DND-41 (cell line): ENCODE measurements around the gene MAP3K7CL.

ENCODE experiments used
- ATAC-seq: fragments of 200-7000 bp; cut with Tn5 transposase; 3 replicates; pipeline ENCODE4 v1.9.1; 2021; ENCODE audit warnings: low read depth; ENCODE audit not compliant: insufficient read depth
- DNase-seq: peaks from one replicate; pipeline ENCODE4 v3.0.0-alpha.2; 2020
- H2AFZ ChIP-seq: 2 replicates; pipeline ENCODE4 v1.6.0; 2012; ENCODE audit warnings: low read depth, low read length
- H3K27ac ChIP-seq: 2 replicates; pipeline ENCODE4 v1.5.1; 2012; ENCODE audit warnings: low read length, inconsistent platforms
- H3K27me3 ChIP-seq: fragments of 200-600 bp; sonication (generic); 2 replicates; pipeline ENCODE4 v1.6.0; 2012; ENCODE audit warnings: low read length, mild to moderate bottlenecking, inconsistent platforms; ENCODE audit not compliant: insufficient read depth, poor library complexity
- H3K36me3 ChIP-seq: 2 replicates; pipeline ENCODE4 v1.5.1; 2012; ENCODE audit warnings: low read length, inconsistent platforms; ENCODE audit not compliant: insufficient read depth
- H3K4me1 ChIP-seq: 2 replicates; pipeline ENCODE4 v1.5.1; 2012; ENCODE audit warnings: mild to moderate bottlenecking, low read length; ENCODE audit not compliant: insufficient read depth
- H3K4me2 ChIP-seq: 2 replicates; pipeline ENCODE4 v1.6.0; 2012; ENCODE audit warnings: mild to moderate bottlenecking, moderate library complexity, low read length, inconsistent platforms; ENCODE audit not compliant: insufficient read depth
- H3K4me3 ChIP-seq, 2 experiments: fragments of 200-600 bp in 1 of 2; shearing (Covaris generic) in 1 of 2; 2 replicates each; pipeline ENCODE4 v1.5.1; 2012 to 2016; ENCODE audit warnings: inconsistent platforms in 2 of 2, low read length in 2 of 2, mild to moderate bottlenecking in 2 of 2, low read depth in 1 of 2, moderate library complexity in 1 of 2
- H3K79me2 ChIP-seq: 2 replicates; pipeline ENCODE4 v1.6.0; 2012; ENCODE audit warnings: low read length, inconsistent platforms; ENCODE audit not compliant: insufficient read depth
- H3K9ac ChIP-seq: 2 replicates; pipeline ENCODE4 v1.6.0; 2012; ENCODE audit warnings: low read depth, mild to moderate bottlenecking, inconsistent platforms, low read length, moderate library complexity
- H3K9me3 ChIP-seq: 2 replicates; pipeline ENCODE4 v1.5.1; 2012; ENCODE audit warnings: low read length, moderate library complexity, mild to moderate bottlenecking, inconsistent platforms; ENCODE audit not compliant: insufficient read depth, severe bottlenecking
- H4K20me1 ChIP-seq: 2 replicates; pipeline ENCODE4 v1.6.0; 2012; ENCODE audit warnings: low read length; ENCODE audit not compliant: insufficient read depth
- EZH2 ChIP-seq: IDR thresholded peaks from 3 replicates; pipeline ENCODE4 v1.6.1; 2012; ENCODE audit warnings: borderline replicate concordance, low read depth, mild to moderate bottlenecking, moderate library complexity, low read length, inconsistent platforms; ENCODE audit not compliant: severe bottlenecking
- TF ChIP-seq, protein P1 (sequence below): IDR thresholded peaks from 2 replicates; pipeline ENCODE4 v1.5.1; 2012; ENCODE audit warnings: borderline replicate concordance, low read length, moderate library complexity, mild to moderate bottlenecking; ENCODE audit not compliant: poor library complexity, severe bottlenecking; ENCODE audit errors: extremely low read depth

Gene MAP3K7CL

DNA sequence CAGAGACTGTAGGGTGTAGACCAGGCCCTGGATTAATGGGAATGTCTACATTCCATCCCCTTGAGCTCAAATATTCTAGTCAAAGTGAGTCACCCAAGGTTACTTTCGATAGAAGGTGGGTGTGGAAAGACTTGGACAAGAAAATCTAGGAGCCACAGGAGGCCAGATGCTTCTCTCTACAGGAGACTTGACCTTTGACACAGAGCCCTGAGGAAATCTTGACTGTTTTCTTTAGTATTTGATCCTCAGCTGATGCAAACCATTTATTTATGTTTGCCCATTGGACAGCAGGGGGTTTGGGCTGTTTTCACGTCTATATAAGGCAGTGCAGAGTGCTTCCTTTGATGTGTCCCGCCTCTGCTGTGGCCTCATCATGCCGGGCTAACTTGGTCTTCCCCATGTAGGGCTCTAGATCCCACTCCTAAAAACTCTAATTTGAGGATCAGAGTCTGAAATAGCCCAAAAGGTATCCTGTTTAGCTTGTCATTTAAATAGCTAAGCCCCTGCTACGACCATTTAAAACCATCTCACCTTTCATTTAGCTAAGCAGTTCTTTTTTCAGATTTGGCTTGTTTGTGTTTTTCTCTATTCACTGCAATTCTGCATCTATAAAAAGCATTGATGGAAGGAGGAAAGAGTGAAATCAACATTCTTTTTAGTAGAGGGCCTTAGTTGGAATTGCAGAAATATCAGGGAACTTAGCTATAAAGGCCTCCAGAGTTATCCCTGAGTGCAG is 15.5 kb upstream of the MAP3K7CL start:
- H3K4me1 ChIP-seq: no peaks in the 10 kb centered on the region

GRCh38 chr21:29115899-29116298 is 14.5 kb upstream of the MAP3K7CL start:
- DNase-seq: no peak
- Histone ChIP-seq H3K27me3 (no peaks in the 10 kb centered on the region), H3K27ac (no peak overlapping the region), H3K36me3 (no peaks in the 10 kb centered on the region), H3K9ac (no peak overlapping the region), H3K4me1 (no peaks in the 10 kb centered on the region), H2AFZ (no peak overlapping the region), H3K4me3 (no peak overlapping the region), H4K20me1 (no peaks in the 10 kb centered on the region), H3K4me2 (no peak overlapping the region), H3K79me2 (no peaks in the 10 kb centered on the region), H3K9me3 (no peaks in the 10 kb centered on the region)
- TF ChIP-seq, protein P1, sequence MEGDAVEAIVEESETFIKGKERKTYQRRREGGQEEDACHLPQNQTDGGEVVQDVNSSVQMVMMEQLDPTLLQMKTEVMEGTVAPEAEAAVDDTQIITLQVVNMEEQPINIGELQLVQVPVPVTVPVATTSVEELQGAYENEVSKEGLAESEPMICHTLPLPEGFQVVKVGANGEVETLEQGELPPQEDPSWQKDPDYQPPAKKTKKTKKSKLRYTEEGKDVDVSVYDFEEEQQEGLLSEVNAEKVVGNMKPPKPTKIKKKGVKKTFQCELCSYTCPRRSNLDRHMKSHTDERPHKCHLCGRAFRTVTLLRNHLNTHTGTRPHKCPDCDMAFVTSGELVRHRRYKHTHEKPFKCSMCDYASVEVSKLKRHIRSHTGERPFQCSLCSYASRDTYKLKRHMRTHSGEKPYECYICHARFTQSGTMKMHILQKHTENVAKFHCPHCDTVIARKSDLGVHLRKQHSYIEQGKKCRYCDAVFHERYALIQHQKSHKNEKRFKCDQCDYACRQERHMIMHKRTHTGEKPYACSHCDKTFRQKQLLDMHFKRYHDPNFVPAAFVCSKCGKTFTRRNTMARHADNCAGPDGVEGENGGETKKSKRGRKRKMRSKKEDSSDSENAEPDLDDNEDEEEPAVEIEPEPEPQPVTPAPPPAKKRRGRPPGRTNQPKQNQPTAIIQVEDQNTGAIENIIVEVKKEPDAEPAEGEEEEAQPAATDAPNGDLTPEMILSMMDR: no peak
- TF ChIP-seq EZH2: no peak
- ATAC-seq: no peak

More for the DNA sequence above, 15.5 kb upstream of the MAP3K7CL start:
- no peak overlapping the region for H3K27ac ChIP-seq
- H3K9ac ChIP-seq: no peak overlapping the region
- no peaks in the 10 kb centered on the region for H3K27me3 ChIP-seq
- H2AFZ ChIP-seq: no peak overlapping the region
- no peaks in the 10 kb centered on the region for H3K9me3 ChIP-seq
- no peak for ATAC-seq
- no peak overlapping the region for H3K4me3 ChIP-seq
- H3K4me2 ChIP-seq: no peak overlapping the region
- H4K20me1 ChIP-seq: no peaks in the 10 kb centered on the region
- no peaks in the 10 kb centered on the region for H3K36me3 ChIP-seq
- no peaks in the 10 kb centered on the region for H3K79me2 ChIP-seq
- no peak for DNase-seq
- no peak for TF ChIP-seq EZH2
- TF ChIP-seq, protein P1: no peak

- Histone ChIP-seq H3K9ac (no peak overlapping the region), H3K79me2 (no peaks in the 10 kb centered on the region), H3K4me1 (no peaks in the 10 kb centered on the region), H3K27me3 (no peaks in the 10 kb centered on the region), H3K4me3 (no peak overlapping the region), H3K36me3 (no peaks in the 10 kb centered on the region), H3K27ac (no peak overlapping the region), H3K4me2 (no peak overlapping the region), H2AFZ (no peak overlapping the region), H4K20me1 (no peaks in the 10 kb centered on the region), H3K9me3 (no peaks in the 10 kb centered on the region)
- ATAC-seq (no peak), DNase-seq (no peak)
- TF ChIP-seq EZH2: no peak
- TF ChIP-seq, protein P1: no peak
Measured at GRCh38 chr21:29117372-29117955, 13.0 kb upstream of the MAP3K7CL start.
